Activated CD4-positive, alpha-beta T cell treated with anti-CD3 and anti-CD28 coated beads, Interleukin-2, amount 10 ng/mL, durations not matched to agents 7 days and 5 days (primary cell): ENCODE data around the gene C1orf141. TPM values are rescaled to one million over a fixed set of nuclear protein-coding genes. Genes with fewer than 3 reads are reported as not detected.
"Not testable (repeated sequence)": the region's sequence is repeated elsewhere in the genome, so short reads cannot be mapped to it uniquely, and the experiment has no call there.

ENCODE experiments used
- CTCF ChIA-PET: fragments of 350-600 bp; sonication (Branson Sonifier 250); formaldehyde crosslinking; loops from one replicate; lab custom pipeline; 2021; ENCODE audit warnings: antibody characterized with exemption; lab: Charles Lee
- POLR2A ChIA-PET: fragments of 350-600 bp; sonication (Branson Sonifier 250); formaldehyde crosslinking; loops from one replicate; lab custom pipeline; 2021; ENCODE audit warnings: antibody characterized with exemption; lab: Charles Lee
- DNase-seq: peaks from one replicate; pipeline ENCODE4 v3.0.0-alpha.2; 2020
- H3K27ac Mint-ChIP-seq: one replicate; pipeline ENCODE4 v1.8.0; 2021; ENCODE audit warnings: mild to moderate bottlenecking, moderate library complexity, mixed read lengths
- H3K27me3 Mint-ChIP-seq: one replicate; pipeline ENCODE4 v1.8.0; 2021; ENCODE audit warnings: mixed read lengths
- H3K36me3 Mint-ChIP-seq: one replicate; pipeline ENCODE4 v1.8.0; 2021; ENCODE audit warnings: low read depth, mixed read lengths
- H3K4me1 Mint-ChIP-seq: one replicate; pipeline ENCODE4 v1.8.0; 2021; ENCODE audit warnings: mixed read lengths
- H3K4me3 Mint-ChIP-seq: one replicate; pipeline ENCODE4 v1.8.0; 2021; ENCODE audit warnings: mild to moderate bottlenecking, moderate library complexity, mixed read lengths
- H3K9me3 Mint-ChIP-seq: one replicate; pipeline ENCODE4 v1.8.0; 2021; ENCODE audit warnings: mixed read lengths
- total RNA-seq, 2 experiments: library from RNA; stranded (reverse); gene quantifications; one replicate each; pipeline ENCODE4 v1.2.3, GENCODE V29; 2021

Gene C1orf141
- total RNA-seq, 2 experiments from 2014 or later: not detected

GRCh38 chr1:67110352-67110751 lies 24.4 kb downstream of the C1orf141 start:
- DNase-seq: no peak
- H3K27ac Mint-ChIP-seq: no peak overlapping the region
- H3K4me1 Mint-ChIP-seq: no peaks in the 10 kb centered on the region
- no peak overlapping the region for H3K4me3 Mint-ChIP-seq
- ChIA-PET CTCF (no interaction called here), POLR2A (no interaction called here)
- no peaks in the 10 kb centered on the region for H3K36me3 Mint-ChIP-seq
- H3K27me3 Mint-ChIP-seq: no peaks in the 10 kb centered on the region
- peaks cover 10% of the 10 kb centered on the region for H3K9me3 Mint-ChIP-seq

GRCh38 chr1:67105508-67105907 lies 29.3 kb downstream of the C1orf141 start:
- DNase-seq: no peak
- Mint-ChIP-seq H3K9me3 (peaks cover 2% of the 10 kb centered on the region), H3K36me3 (no peaks in the 10 kb centered on the region), H3K4me3 (no peak overlapping the region), H3K4me1 (no peaks in the 10 kb centered on the region), H3K27ac (no peak overlapping the region), H3K27me3 (peaks cover 7% of the 10 kb centered on the region)
- ChIA-PET POLR2A (no interaction called here), CTCF (no interaction called here)

GRCh38 chr1:67103548-67103947 lies 31.2 kb downstream of the C1orf141 start:
- Mint-ChIP-seq H3K36me3 (no peaks in the 10 kb centered on the region), H3K9me3 (peaks cover 5% of the 10 kb centered on the region), H3K4me3 (no peak overlapping the region), H3K27ac (no peak overlapping the region), H3K27me3 (peaks cover 7% of the 10 kb centered on the region), H3K4me1 (no peaks in the 10 kb centered on the region)
- DNase-seq: no peak
- ChIA-PET CTCF (interaction anchor here (1.0 kb wide), 1 partner anchor 49 kb away, joined by 3 read pairs; no protein-coding TSS in a partner anchor), POLR2A (no interaction called here)

- no peak for DNase-seq
- POLR2A ChIA-PET: no interaction called here
- H3K27me3 Mint-ChIP-seq: peaks cover 7% of the 10 kb centered on the region
- H3K27ac Mint-ChIP-seq: no peak overlapping the region
- CTCF ChIA-PET: no interaction called here
- H3K4me1 Mint-ChIP-seq: no peaks in the 10 kb centered on the region
- no peaks in the 10 kb centered on the region for H3K36me3 Mint-ChIP-seq
- peaks cover 5% of the 10 kb centered on the region for H3K9me3 Mint-ChIP-seq
- H3K4me3 Mint-ChIP-seq: no peak overlapping the region
Observed at GRCh38 chr1:67100833-67101232, 33.9 kb downstream of the C1orf141 start.

GRCh38 chr1:67097305-67097704 lies 37.5 kb downstream of the C1orf141 start:
- Mint-ChIP-seq H3K4me1 (no peaks in the 10 kb centered on the region), H3K9me3 (peaks cover 5% of the 10 kb centered on the region), H3K27ac (no peak overlapping the region), H3K27me3 (peaks cover 10% of the 10 kb centered on the region), H3K4me3 (no peak overlapping the region), H3K36me3 (no peaks in the 10 kb centered on the region)
- ChIA-PET POLR2A (no interaction called here), CTCF (no interaction called here)
- no peak for DNase-seq

GRCh38 chr1:67094191-67094590 lies 40.6 kb downstream of the C1orf141 start:
- CTCF ChIA-PET: no interaction called here
- no peak overlapping the region for H3K27ac Mint-ChIP-seq
- POLR2A ChIA-PET: no interaction called here

GRCh38 chr1:67089685-67090208 lies 45.0 kb downstream of the C1orf141 start:
- H3K9me3 Mint-ChIP-seq: peaks cover 2% of the 10 kb centered on the region
- ChIA-PET CTCF (interaction anchor here (1.1 kb wide), 1 partner anchor 13 kb away, joined by 3 read pairs; no protein-coding TSS in a partner anchor), POLR2A (no interaction called here)
- peaks cover 6% of the 10 kb centered on the region for H3K27me3 Mint-ChIP-seq
- H3K27ac Mint-ChIP-seq: no peak overlapping the region
- H3K4me1 Mint-ChIP-seq: no peaks in the 10 kb centered on the region
- no peaks in the 10 kb centered on the region for H3K36me3 Mint-ChIP-seq
- H3K4me3 Mint-ChIP-seq: no peak overlapping the region
- DNase-seq: no peak

More at GRCh38 chr1:67094191-67094590, 40.6 kb downstream of the C1orf141 start:
- H3K9me3 Mint-ChIP-seq: peaks cover 3% of the 10 kb centered on the region
- peaks cover 8% of the 10 kb centered on the region for H3K27me3 Mint-ChIP-seq
- H3K4me1 Mint-ChIP-seq: no peaks in the 10 kb centered on the region
- no peaks in the 10 kb centered on the region for H3K36me3 Mint-ChIP-seq
- DNase-seq: no peak
- H3K4me3 Mint-ChIP-seq: no peak overlapping the region

- POLR2A ChIA-PET: no interaction called here
- no peak overlapping the region for H3K4me3 Mint-ChIP-seq
- peaks cover 2% of the 10 kb centered on the region for H3K9me3 Mint-ChIP-seq
- H3K4me1 Mint-ChIP-seq: no peaks in the 10 kb centered on the region
- peaks cover 5% of the 10 kb centered on the region for H3K27me3 Mint-ChIP-seq
- H3K36me3 Mint-ChIP-seq: no peaks in the 10 kb centered on the region
- DNase-seq: no peak
- CTCF ChIA-PET: no interaction called here
- H3K27ac Mint-ChIP-seq: no peak overlapping the region
Observed at GRCh38 chr1:67088440-67088839, 46.3 kb downstream of the C1orf141 start.

- POLR2A ChIA-PET: no interaction called here
- H3K27ac Mint-ChIP-seq: no peak overlapping the region
- H3K9me3 Mint-ChIP-seq: peaks cover 2% of the 10 kb centered on the region
- no peak overlapping the region for H3K4me3 Mint-ChIP-seq
- no peaks in the 10 kb centered on the region for H3K36me3 Mint-ChIP-seq
- H3K4me1 Mint-ChIP-seq: no peaks in the 10 kb centered on the region
- CTCF ChIA-PET: no interaction called here
- H3K27me3 Mint-ChIP-seq: no peaks in the 10 kb centered on the region
- DNase-seq: no peak
Observed at GRCh38 chr1:67085326-67085725, 49.4 kb downstream of the C1orf141 start.

- CTCF ChIA-PET: no interaction called here
- Mint-ChIP-seq H3K36me3 (no peaks in the 10 kb centered on the region), H3K9me3 (peaks cover 2% of the 10 kb centered on the region), H3K27me3 (no peaks in the 10 kb centered on the region), H3K4me3 (no peak overlapping the region), H3K4me1 (no peaks in the 10 kb centered on the region), H3K27ac (no peak overlapping the region)
- DNase-seq: no peak
- POLR2A ChIA-PET: no interaction called here
Observed at GRCh38 chr1:67084765-67085318, 49.9 kb downstream of the C1orf141 start.

GRCh38 chr1:67078291-67078690 lies 56.5 kb downstream of the C1orf141 start:
- Mint-ChIP-seq H3K4me3 (no peak overlapping the region), H3K27ac (no peak overlapping the region), H3K27me3 (no peaks in the 10 kb centered on the region), H3K36me3 (no peaks in the 10 kb centered on the region), H3K4me1 (no peaks in the 10 kb centered on the region), H3K9me3 (peaks cover 4% of the 10 kb centered on the region)
- DNase-seq: no peak
- ChIA-PET POLR2A (no interaction called here), CTCF (no interaction called here)

- CTCF ChIA-PET: no interaction called here
- POLR2A ChIA-PET: no interaction called here
- no peaks in the 10 kb centered on the region for H3K27me3 Mint-ChIP-seq
- H3K27ac Mint-ChIP-seq: no peak overlapping the region
- peaks cover 9% of the 10 kb centered on the region for H3K9me3 Mint-ChIP-seq
- DNase-seq: no peak
- H3K36me3 Mint-ChIP-seq: peaks cover 2% of the 10 kb centered on the region
- no peaks in the 10 kb centered on the region for H3K4me1 Mint-ChIP-seq
- no peak overlapping the region for H3K4me3 Mint-ChIP-seq
Observed at GRCh38 chr1:67077593-67077992, 57.2 kb downstream of the C1orf141 start.

- POLR2A ChIA-PET: no interaction called here
- peaks cover 22% of the 10 kb centered on the region for H3K9me3 Mint-ChIP-seq
- H3K27me3 Mint-ChIP-seq: peaks cover 2% of the 10 kb centered on the region
- H3K4me3 Mint-ChIP-seq: no peak overlapping the region
- H3K27ac Mint-ChIP-seq: no peak overlapping the region
- CTCF ChIA-PET: no interaction called here
- H3K36me3 Mint-ChIP-seq: peaks cover 10% of the 10 kb centered on the region
- no peak for DNase-seq
- no peaks in the 10 kb centered on the region for H3K4me1 Mint-ChIP-seq
Observed at GRCh38 chr1:67072749-67073148, 62.0 kb downstream of the C1orf141 start.

GRCh38 chr1:67067655-67068054 lies 67.1 kb downstream of the C1orf141 start:
- peaks cover 28% of the 10 kb centered on the region for H3K9me3 Mint-ChIP-seq
- CTCF ChIA-PET, H3K27ac Mint-ChIP-seq, POLR2A ChIA-PET, H3K4me3 Mint-ChIP-seq, H3K27me3 Mint-ChIP-seq, H3K4me1 Mint-ChIP-seq, H3K36me3 Mint-ChIP-seq, DNase-seq: not testable (repeated sequence)
